Ureter (tissue), 1 donor: ENCODE measurements around the gene ABHD12. TPM values are rescaled to one million over a fixed set of nuclear protein-coding genes. Genes with fewer than 3 reads are reported as not detected.

Experiments
- DNase-seq: peaks from one replicate; pipeline ENCODE4 v3.0.0-alpha.2; 2020; ENCODE audit warnings: low spot score
- total RNA-seq: library from RNA; stranded (reverse); gene quantifications from one replicate; pipeline ENCODE4 v1.2.4, GENCODE V29; 2023
- donor health status: DM: yes; HTN: yes; CAD: no.

ABHD12 gene
- total RNA-seq, 1 donor from 2014 or later = 105 TPM

DNA sequence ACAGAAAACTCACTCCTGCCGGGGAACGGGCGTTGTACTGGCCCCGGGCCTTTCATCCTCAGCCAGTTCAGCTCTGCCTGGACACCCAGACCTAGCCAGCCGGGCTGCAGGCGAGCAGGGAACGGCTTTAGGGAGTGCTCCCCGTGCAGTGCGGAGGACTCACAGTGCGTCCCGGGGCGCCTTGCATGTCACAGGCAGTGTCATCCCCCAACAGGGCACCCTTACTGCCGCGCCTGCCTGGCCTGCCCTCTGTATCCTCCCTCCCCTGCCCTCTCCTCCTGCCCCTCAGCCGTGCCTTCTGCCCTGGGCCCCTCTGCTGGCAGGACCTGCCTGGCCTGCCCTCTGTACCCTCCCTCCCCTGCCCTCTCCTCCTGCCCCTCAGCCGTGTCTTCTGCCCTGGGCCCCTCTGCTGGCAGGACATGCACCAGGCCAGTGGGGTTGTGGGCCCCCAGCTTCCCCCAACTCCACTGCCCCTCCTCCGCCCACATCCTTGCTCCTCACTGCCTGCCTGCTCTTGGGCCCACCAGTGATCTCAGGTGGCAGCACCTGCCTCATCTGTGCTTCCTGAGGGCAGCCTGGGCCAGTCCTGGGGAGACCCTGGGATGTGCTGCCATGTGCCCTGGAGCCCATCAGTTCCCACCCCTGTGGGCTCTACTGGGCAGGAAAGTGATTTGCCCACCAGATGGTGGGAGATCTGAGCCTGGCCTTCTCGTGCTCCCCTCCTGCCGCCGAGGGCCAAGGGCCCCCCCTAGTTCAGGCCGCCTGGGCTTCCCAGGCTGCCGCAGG lies 99.8 kb downstream of the ABHD12 start:
- no peak for DNase-seq

DNA sequence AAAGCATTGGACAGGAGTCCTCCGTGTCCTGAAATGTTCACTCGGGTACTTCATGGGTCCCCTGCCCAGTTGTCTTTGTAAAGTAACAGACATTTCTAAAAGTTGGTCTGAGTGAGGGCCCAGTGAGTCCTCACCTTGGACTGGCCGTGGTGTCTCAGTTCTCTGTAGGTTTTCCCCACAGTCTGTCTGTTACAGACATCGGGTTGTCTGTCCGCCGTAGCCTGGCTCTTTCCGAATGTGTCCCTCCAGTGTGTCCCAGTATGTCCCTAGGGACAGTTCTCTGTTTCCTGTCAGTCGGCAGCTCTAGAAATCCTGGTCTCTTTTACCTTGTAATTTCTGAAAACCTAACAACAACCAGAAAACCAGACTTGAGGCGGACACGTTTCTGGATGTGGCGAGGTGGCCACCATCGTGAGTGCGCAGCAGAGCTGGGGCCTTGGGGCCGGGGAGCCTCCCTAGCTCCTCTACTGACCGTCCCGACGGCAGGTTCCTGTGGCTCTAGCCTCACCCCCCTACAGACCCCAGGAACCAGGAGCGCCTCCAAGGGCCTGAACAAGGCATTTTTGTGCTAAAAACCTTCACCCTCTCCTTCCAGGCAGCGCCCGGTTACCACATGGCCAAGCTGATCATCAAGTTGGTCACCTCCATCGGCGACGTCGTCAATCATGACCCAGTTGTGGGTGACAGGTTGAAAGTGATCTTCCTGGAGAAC lies 100.6 kb downstream of the ABHD12 start:
- DNase-seq = no peak

DNA sequence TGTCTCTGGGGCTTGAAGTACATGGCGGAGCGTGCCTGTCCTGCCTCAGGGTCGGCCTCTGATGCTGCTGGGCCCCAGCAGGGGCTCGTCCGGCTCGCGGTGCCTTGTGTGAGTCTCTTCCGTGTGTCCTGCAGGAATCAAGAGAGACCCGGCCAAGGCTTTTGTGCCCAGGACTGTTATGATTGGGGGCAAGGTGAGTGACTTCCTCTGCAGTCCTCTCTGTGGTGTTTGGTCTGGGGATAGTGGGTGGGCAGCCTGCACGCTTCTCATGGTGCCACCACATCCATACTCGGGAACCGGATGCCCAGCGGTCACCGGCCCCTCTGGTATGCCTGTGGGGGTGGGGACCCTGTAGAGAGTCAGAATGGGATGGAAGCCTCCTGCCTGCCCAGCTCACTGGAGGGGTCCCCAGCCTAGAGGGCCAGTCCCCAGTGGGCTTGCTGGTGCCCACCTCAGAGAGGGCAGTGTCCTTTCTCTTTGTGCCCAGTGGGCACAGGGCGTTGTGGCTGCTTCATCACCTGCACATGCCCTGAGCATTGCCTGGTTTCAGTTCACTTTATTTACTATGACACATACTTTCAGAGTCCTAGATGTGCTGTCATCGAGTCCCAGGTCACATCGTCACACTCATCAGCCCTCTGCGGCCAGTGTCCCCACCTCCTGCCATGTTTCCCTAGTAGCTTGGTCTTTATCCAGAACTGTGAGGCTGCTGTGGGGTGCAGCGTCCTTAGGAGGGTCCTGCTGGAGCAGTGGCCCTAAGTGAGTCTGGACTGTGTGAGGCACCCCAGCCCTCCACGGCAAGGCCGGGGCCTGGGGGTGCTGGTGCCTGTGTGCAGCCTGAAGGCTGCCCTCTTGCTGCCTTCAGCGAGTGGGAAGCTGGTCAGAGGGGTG lies 102.1 kb downstream of the ABHD12 start:
- no peak for DNase-seq

DNA sequence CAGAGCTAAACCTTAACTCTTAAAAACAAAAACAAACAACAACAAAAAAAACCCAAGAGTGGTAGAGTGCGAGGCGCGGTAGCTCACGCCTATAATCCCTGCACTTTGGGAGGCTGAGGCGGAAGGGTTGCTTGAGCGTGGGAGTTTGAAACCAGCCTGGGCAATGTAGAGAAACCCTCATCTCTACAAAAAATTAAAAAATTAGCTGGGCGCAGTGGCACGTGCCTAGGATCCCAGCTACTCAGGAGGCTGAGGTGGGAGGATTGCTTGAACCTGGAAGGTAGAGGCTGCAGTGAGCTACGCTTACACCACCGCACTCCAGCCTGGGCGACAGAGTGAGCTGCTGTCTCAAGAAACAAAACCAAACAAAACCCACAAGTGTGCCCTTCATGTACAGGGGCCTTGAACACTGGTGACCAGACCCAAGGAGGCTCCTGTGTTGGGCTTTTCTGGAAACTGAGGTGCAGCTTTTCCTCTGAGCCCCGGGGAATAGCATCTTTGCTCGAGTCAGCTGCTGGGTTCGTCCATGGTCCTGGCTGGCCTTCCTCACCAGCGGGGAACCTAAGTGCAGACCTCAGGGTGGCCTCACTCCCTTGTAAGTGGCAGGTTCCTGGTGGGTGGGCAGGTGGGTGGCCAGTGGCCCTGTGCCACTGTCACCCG lies 102.9 kb downstream of the ABHD12 start:
- no peak for DNase-seq

DNA sequence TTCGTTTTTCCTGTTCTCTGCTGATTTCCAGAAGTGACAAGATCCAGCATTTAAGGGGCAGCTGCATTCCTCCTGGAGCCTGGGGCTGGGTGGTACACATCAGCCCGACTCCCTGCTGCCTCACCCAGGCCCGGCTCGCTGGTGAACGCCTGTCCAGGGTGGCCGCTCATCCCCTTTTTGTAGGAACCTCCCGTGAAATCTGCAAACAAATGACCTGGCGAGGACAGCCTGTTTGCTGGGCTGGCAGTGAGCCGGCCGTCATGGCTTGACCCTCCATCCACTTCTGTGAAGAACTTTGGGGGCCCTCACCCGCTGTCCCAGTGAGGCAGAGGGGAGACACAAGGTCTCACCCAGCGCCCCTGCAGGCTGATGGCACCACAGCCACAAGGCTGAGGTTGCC lies 103.7 kb downstream of the ABHD12 start:
- no peak for DNase-seq

DNA sequence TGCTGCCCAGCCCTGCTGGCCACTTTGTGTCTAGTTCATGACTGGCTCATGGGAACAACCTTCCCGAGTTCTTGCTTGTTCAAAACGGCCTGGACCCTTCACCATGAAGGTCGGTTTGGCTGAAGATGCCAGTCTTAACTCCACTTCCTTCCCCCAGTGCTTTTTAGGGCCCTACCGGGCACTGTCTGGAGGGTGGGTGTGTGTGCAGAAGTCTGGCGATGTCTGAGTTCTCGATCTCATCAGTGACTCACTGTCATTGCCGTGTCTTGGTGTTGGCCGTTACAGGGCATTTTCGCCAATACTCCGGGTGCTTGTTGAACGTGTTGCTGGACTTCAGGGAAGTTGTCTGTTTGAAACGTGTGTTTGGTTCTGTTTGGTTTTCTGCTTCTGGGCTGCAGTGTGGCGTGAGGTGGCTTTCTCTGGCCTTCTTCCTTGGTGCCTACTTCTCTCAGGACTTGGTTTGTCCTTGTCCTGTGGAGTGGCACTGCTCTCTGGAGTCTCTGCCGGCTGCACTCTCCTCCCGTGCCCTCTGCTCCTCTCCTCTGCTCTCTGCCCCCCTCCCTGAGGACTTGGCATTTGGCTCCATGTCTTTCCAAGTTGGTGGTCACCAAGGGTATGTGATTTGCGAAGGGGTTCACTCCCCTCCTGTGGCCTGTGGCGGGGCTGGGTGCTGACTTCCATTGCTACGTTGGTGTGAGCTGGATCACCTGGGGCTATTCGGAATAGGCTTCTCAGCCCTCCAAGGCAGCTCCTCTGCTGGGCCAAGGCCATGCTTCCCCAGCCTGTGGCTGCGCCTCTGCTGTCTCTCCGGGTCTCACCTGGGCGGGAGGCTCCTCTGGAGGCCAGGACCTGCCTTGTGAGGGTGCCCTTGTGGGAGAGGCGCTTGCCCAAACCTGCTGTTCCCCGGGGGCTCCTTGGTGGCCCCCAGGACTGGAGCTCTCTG lies 104.5 kb downstream of the ABHD12 start:
- DNase-seq = peak; percentile 29

DNA sequence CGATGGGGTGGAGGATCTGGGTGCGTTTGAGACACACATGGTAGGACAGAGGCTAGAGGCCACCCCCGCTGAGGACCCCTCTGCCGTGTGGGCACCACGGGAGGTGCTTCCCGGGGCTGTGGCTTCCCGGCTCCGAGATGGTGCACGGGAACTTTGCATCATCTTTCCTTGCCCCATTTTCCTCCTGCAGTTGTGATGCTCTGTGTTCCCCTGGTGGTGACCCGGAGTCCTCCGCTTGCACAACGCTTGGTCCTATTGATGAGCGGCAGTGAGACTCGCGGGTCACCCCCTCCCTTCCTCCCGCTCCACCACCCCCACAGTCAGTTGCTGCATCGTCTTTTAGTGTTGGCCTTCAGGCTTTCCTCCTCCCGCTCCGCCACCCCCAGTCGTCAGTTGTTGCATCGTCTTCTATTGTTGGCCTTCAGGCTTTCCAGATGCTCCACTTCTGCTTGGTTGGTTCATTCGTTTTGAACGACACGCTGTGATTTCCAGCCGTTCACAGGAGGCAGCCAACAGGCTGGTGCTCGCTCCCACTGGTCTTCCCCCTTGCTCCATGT lies 105.5 kb downstream of the ABHD12 start:
- DNase-seq = peak; percentile 39

DNA sequence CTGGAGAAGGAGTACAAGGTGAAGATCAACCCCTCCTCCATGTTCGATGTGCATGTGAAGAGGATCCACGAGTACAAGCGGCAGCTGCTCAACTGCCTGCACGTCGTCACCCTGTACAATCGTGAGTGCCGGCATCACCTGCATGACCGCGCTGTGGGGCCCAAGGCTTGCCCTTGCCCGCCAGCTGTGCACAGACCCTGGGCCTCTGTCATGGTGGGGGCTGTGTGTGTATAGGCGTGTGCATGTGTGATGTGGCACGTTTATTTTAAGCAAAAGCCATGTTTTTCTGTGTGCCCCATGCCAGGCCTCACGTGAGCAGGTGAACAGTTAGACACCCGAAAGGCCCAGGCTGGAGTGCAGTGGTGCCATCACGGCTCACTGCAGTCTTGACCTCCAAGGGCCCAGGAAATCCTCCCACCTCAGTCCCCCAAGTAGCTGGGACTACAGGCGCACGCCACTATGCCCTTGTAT lies 106.5 kb downstream of the ABHD12 start:
- peak; percentile 31 for DNase-seq

DNA sequence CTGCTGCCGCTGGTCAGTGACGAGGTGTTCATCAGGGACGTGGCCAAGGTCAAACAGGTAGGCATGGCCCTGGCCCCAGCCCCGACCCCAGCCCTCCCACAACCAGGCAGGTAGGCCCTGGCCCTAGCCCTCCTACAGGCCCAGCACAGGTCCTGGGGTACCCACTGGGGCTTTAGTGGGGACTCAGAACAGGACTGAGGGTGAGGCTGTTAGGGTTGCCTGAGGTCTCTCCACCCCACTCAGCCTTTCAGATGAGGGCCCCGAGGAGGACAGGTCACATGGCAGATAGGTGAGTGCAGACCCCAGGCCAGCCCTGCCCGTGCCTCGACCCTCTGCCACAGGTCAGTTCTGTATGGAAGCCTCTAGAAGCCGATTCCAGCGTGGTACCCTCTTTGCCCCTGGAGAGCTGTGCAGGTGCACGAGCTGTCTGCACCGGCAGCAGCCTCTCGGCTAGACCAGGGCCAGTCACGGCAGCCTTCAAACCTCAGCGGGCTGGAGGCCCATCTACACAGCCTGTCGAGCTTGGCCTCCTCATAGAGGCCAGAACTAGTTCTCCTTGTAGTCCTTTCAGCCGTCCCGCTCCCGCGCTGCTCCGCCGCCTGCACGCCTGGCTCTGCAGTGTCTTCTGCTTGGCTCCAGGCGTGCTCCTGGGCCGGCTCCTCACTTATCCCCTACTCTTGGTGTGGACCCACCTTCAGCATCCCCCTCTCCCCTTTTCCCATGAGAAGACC lies 107.2 kb downstream of the ABHD12 start:
- DNase-seq = peak; percentile 29

DNA sequence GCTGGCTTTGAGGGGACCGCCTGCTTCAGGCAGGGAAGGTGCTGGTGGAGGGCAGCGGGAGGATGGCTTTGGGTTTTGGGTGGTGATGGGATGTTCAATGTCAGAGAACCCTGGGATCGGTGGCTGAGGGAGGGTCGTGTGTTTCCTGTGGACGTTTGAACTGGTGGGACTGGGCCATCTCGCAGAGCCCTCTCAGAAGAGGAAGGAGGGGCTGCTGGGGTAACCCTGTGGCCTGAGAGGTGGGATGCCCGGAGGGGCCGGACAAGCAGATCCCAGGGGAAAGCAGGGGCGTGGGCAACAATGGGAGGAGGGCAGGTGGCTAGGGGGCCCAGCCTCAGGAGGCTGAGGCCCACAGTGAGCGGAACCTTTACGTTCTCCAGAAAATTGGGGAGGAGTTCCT lies 107.8 kb downstream of the ABHD12 start:
- DNase-seq = peak; percentile 41

DNA sequence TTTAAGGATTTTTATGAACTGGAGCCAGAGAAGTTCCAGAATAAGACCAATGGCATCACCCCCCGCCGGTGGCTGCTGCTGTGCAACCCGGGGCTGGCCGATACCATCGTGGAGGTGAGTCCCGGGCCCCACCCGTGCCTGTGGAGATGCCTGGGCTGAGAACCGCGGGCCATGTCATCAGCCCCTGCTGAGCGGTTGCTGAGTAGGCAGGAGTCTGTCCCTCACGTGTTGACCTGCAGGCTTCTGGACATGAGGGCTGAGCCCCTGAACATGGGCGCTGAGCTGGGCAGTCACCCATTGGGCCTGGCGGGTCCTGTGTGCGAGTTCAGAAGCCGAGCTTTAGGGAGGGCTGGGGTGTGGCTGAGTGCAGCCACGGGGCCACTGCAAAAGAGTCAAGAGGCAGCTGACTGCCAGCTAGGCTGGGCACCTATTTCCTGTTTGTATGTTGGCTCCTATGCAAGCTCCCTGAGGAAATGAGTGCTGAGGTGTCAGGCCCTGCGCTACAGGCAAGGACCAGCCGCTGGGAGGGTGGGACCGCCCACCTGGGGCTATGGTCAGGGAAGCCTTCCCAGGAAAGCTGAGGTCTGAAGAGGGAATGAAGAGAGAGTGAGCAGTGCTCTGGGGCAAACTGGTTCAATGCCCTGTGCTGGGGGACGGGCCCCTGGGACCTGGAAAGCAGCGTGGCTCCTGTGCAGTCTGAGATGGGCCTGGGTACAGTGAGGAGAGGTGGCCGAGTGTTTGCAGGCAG lies 108.4 kb downstream of the ABHD12 start:
- peak; percentile 41 for DNase-seq

DNA sequence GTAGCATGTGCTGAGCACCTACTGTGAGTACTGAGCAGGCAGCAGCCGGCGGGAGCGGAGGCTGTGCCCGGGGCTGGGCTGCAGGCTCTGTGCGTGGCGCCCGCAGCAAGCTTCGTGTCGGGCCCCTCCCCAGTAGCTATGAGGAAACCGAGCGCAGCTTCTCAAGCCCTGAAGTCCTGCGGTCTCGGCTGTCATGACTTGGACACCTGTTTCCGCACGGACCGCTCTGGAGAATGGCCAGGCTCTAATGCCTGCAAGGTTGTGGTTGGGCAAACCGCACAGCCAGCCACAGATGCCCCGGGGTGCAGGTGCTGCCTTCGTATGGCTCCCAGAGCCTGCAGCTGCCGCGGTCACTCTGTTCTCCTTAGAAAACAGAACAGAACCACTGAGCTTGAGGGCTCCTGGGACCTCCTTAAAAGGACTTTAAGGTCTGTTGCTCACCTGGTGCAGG lies 109.1 kb downstream of the ABHD12 start:
- DNase-seq = peak; percentile 37

DNA sequence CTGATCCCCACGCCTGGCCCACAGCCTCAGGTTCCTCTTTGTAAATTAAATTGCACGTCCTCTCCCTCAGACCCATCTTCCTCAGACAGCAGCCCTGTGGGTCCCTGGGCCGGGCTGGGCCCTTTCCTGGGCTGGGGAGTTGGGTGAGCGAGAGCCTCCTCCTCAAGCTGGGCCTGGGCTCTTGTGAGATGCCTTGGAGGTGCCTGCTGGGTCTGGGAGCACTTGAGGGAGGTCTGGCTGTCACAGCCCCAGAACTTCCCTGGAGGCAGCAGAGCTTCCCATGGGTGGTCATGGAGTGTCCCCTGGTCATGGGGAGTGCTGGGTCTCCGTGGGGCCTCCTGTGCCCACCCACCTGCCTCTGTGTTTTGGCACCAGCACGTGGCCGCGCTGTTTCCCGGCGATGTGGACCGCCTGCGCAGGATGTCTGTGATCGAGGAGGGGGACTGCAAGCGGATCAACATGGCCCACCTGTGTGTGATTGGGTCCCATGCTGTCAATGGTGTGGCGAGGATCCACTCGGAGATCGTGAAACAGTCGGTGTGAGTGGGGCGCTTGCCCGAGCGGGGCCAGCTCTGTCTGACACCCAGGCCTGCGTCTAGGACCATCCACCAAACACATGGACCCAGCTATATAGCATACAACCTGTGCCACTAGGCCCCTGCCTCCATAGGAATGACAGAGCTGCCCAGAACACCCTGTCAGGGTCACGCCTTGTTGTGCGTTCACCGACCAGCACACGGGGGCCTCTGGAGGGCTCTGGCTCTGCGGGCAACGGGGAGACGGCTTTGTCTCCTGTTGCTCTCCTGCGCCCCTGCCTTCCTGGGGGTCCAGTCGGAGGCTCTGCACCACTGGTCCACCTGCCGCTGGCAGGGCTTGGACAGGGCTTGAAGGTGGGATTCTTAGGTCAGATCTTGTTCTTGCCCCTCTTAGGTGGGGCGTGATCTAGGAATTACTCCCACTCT lies 109.8 kb downstream of the ABHD12 start:
- peak; percentile 39 for DNase-seq

DNA sequence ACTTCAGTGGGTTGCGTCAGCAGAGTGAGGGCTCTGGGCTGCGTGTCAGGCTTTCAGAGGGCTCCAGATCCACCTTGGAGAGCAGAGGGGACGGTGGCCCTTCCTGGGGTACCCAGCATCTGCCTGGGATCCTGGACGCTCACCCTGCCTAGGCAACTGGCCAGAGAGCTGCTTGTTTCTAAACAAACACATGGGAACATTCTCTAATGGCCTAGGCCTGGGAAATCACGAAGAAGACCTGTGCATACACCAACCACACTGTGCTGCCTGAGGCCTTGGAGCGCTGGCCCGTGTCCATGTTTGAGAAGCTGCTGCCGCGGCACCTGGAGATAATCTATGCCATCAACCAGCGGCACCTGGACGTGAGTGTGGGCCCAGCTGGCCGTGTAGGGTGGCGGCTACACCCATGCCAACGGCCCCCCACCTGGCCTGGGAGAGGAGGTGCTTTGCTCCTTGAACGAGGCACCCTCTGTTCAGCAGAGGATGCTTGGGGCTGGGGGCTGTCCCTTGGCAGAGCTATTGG lies 110.5 kb downstream of the ABHD12 start:
- DNase-seq = peak; percentile 31

DNA sequence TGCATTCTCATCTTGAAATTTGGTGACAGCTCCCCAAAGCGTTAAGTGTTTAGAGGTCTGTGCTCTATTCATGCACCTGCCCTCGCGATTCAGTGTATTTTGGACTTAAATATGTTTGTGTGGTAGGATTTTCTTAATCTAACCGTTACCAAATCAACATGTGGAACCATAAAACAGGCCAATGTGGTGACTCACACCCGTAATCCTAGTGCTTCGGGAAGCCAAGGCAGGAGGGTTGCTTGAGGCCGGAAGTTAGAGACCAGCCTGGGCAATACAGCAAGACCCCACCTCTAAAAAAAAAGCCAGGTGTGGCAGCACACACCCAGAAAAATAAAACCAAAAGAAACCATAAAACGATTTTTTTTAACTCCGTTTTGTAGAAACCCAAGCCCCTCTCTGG lies 111.2 kb downstream of the ABHD12 start:
- DNase-seq = peak; percentile 25

DNA sequence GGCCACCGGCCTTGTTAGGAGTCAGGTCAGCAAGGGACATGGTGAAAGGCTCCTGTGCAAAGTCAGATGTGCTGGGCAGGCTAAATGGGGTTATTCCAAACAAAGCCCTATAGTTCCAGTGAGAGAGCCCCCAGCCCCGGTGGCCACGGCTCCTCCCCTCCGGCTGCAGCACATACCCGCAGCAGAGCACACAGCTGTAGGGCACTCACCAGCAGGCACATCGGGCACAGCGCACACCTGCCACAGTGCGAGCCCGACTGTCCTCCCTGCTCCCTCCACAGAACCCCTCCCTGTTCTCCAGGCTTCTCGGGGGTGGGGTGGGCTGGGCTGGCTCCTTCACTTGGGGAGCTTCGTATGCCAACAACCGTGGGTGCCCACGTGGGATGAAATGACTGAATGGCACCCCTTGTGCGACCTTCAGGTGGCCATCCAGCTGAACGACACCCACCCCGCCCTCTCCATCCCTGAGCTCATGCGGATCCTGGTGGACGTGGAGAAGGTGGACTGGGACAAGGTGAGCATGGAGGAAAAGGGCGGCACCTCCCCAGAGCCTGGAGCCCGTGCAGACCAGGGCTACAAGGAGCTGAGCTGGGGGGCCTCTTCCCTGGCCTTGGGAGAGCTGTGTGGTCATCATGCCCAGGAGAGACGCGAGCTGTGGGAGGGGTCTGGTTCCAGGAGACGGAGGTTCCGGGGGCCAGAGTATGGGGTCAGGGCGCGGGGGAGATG lies 111.8 kb downstream of the ABHD12 start:
- DNase-seq = peak; percentile 40
